Vagina (tissue), 2 donors: ENCODE data around the gene SNAP91.

Experiments used
- POLR2A ChIP-seq, 2 donors: fragments of 450-650 bp; IDR thresholded peaks; one replicate each; pipeline ENCODE4 v1.6.1; 2017; ENCODE audit warnings: antibody characterized with exemption in 2 of 2, mild to moderate bottlenecking in 2 of 2, moderate library complexity in 2 of 2
- POLR2AphosphoS5 ChIP-seq, 2 donors: sonication (generic); formaldehyde crosslinking; IDR thresholded peaks; one replicate each; pipeline ENCODE4 v1.9.0; 2017; ENCODE audit warnings: antibody characterized with exemption in 2 of 2, mild to moderate bottlenecking in 2 of 2, low read depth in 1 of 2; ENCODE audit not compliant: insufficient read depth in 1 of 2
- TF ChIP-seq, protein P1 (sequence below), 3 experiments: fragments of 450-650 bp in 2 of 3; fragments of 200-600 bp in 1 of 3; sonication (generic) in 1 of 3; IDR thresholded peaks; one replicate each; pipeline ENCODE4 v1.5.1; 2017 to 2019; ENCODE audit warnings: antibody characterized with exemption in 3 of 3, mild to moderate bottlenecking in 2 of 3, moderate library complexity in 2 of 3

- TF ChIP-seq POLR2A (IDR thresholded peaks at IDR 0.05) = no peak
- TF ChIP-seq, protein P1, sequence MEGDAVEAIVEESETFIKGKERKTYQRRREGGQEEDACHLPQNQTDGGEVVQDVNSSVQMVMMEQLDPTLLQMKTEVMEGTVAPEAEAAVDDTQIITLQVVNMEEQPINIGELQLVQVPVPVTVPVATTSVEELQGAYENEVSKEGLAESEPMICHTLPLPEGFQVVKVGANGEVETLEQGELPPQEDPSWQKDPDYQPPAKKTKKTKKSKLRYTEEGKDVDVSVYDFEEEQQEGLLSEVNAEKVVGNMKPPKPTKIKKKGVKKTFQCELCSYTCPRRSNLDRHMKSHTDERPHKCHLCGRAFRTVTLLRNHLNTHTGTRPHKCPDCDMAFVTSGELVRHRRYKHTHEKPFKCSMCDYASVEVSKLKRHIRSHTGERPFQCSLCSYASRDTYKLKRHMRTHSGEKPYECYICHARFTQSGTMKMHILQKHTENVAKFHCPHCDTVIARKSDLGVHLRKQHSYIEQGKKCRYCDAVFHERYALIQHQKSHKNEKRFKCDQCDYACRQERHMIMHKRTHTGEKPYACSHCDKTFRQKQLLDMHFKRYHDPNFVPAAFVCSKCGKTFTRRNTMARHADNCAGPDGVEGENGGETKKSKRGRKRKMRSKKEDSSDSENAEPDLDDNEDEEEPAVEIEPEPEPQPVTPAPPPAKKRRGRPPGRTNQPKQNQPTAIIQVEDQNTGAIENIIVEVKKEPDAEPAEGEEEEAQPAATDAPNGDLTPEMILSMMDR (IDR thresholded peaks at IDR 0.05) = peak in 2 of 3 experiments; percentile 13 to 23
- no peak for TF ChIP-seq POLR2AphosphoS5 (IDR thresholded peaks at IDR 0.05; ENCODE audit: insufficient read depth in 1 of 2, low read depth in 1 of 2)
Measured at GRCh38 chr6:83536034-83536646, 172.8 kb downstream of the SNAP91 start.
